AG10803 (cell line): Measurements from ENCODE around the gene METTL9.

Experiments
- DNase-seq: peaks from one replicate; pipeline ENCODE4 v3.0.0; 2010; ENCODE audit warnings: low read depth
- H3K4me3 ChIP-seq: 2 replicates; pipeline ENCODE4 v1.5.1; 2011; ENCODE audit warnings: mild to moderate bottlenecking, low read length, control low read depth
- CTCF ChIP-seq: conservative IDR thresholded peaks from 2 replicates; pipeline ENCODE4 v1.5.1; 2011; ENCODE audit warnings: mild to moderate bottlenecking, low read length, control low read depth, inconsistent platforms

Gene METTL9

GRCh38 chr16:21619765-21620425, 20.5 kb downstream of the METTL9 start:
- TF ChIP-seq CTCF = no peak
- H3K4me3 ChIP-seq = no peak overlapping the region
- DNase-seq = no peak

DNA sequence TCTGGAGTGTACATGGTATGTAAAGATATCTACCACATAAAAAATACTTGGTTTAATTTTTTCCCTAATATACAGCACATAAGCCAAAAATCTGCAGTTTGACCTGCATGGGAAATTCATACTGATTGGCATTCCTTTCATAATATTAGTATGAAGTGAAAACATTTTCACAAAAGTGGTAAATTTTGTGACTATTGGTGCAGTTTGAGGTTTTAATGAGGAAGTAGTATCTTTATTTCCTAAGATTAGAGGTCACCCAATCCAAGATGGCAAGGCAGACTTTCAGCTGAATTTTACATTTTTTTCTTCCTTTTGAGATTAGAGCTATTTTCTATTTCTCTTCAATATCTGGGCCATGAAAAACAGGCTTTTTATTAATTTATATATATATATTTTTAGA, 21.2 kb downstream of the METTL9 start:
- no peak for TF ChIP-seq CTCF
- H3K4me3 ChIP-seq = no peak overlapping the region
- no peak for DNase-seq

DNA sequence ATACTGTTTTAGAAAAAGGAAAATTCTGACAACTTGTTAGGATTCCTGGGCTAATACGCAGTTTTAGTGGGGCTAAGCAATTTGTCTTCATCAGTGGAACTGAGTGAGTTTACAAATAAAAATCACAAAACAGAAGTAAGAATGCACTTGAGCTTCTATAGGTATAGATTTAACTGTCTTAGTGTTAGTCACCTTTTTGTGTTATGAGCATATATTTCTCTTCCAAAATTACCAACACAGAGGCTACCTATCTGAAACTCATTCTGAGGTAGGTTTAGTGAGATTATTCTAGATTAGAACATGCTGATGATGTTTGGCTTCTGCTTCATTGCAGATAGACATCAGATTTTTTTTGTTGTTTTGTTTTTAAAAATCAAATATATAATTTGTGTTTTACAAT, 23.2 kb downstream of the METTL9 start:
- DNase-seq = no peak
- no peak for TF ChIP-seq CTCF
- no peak overlapping the region for H3K4me3 ChIP-seq

GRCh38 chr16:21625026-21625425, 25.6 kb downstream of the METTL9 start:
- TF ChIP-seq CTCF = no peak
- DNase-seq = no peak
- no peak overlapping the region for H3K4me3 ChIP-seq

DNA sequence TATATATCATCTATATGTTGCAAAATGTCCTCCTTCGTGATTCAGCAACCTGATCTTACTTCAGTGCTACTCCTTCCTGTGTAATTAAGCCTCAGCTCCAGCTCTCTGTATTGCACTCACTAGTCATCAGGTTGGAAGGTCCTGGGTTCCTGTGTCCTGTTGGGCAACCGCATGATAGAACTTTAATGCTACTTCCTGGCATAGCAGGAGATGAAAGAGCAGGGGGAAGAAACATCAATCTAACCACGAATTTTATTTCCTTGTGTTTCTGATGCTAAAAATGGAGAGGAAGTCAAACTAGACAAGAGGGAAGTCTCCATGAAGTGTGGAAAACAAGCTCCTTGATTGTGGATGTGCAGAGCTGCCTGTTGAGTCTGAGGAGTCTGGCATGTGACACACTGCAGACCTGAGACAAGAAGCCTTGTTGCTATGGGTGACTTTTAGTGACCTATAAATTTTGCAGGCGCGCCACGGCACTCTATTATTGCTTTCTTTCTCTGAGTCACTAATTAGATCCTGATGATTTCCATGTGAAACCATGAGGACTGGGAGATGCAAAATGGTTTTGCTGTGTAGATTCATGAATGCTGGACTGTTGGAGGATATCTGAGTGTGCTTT, 27.4 kb downstream of the METTL9 start:
- peak; percentile 94 for DNase-seq

DNA sequence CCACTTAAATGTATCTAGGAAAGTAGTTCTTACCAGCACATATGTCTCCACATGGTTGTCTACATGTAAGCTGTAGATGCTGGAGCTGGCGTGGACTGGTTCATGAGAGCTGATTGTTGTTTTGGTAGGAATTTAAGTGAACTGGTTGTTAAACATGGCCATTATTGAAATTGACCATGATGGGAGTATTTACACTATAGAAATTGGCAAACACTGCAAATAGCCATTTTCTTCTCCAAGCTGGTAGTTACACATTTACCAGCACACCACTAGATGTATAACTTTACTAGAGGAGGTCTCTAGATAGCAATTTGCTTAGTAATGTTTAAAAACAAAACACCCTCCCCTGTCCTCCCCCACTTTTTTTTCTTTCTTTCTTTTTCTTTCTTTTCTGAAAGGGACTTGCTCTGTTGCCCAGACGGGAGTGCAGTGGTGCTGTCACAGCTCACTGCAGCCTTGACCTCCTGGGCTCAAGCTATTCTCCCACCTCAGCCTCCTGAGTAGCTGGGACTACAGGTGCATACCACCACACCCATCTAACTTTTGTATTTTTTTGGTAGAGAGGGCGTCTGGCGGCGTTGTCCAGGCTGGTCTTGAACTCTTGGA, 28.8 kb downstream of the METTL9 start:
- no peak overlapping the region for H3K4me3 ChIP-seq

More for the DNA sequence above, 27.4 kb downstream of the METTL9 start:
- H3K4me3 ChIP-seq = 0 out of 2 replicates have a peak overlapping the region, but pooled peaks have one; percentile 0
- TF ChIP-seq CTCF = no peak

More for the DNA sequence above, 28.8 kb downstream of the METTL9 start:
- no peak for DNase-seq
- no peak for TF ChIP-seq CTCF
